ENCODE measurements around the gene PLCD3.
A peak's percentile ranks its signal among the peaks of the same experiment; 100 is the strongest.

PLCD3 gene

DNA sequence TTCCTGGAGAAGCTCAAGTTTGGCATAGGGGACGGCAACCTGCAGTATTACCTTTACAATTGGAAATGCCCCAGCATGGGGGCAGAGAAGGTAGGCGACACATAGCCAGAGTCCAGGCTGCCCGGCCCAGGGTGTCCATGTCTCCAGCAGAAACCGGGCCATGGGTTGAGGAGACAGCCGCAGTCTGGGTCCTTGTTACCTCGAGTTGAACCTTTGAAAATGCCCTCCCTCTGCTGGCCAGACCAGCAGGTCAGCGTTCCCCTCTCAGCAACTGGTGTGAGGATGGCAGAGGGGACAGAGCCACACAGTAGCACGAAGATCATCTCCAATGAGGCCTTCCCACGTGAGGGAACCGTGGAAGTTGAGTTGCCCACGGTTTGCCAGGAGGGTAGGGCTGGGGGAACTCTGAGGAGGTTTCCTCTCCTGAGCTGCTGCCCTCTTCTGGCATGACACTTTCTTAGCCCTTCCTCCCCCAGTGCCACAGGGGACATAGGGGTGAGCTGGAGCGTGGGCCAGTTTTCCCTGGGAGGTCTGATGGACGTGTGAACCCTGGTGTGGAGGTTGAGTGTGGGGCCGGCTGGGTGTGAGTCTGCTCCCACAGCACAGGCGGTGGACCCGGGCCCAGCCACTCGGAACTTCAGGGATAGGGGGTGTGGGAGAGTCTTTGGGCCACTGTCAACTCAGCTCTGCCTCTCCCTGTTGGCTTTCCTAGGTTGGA lies 27.2 kb downstream of the PLCD3 start:
- TF ChIP-seq, protein P1, sequence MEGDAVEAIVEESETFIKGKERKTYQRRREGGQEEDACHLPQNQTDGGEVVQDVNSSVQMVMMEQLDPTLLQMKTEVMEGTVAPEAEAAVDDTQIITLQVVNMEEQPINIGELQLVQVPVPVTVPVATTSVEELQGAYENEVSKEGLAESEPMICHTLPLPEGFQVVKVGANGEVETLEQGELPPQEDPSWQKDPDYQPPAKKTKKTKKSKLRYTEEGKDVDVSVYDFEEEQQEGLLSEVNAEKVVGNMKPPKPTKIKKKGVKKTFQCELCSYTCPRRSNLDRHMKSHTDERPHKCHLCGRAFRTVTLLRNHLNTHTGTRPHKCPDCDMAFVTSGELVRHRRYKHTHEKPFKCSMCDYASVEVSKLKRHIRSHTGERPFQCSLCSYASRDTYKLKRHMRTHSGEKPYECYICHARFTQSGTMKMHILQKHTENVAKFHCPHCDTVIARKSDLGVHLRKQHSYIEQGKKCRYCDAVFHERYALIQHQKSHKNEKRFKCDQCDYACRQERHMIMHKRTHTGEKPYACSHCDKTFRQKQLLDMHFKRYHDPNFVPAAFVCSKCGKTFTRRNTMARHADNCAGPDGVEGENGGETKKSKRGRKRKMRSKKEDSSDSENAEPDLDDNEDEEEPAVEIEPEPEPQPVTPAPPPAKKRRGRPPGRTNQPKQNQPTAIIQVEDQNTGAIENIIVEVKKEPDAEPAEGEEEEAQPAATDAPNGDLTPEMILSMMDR (IDR thresholded peaks at IDR 0.05; ENCODE audit: low read depth, low read length) = peak; percentile 5
- TF ChIP-seq MYC (IDR thresholded peaks at IDR 0.05; ENCODE audit: low read depth, low read length) = no peak
- no peak for TF ChIP-seq POLR2A (IDR thresholded peaks at IDR 0.05; ENCODE audit: extremely low read depth, insufficient read length)
- TF ChIP-seq, protein P2, sequence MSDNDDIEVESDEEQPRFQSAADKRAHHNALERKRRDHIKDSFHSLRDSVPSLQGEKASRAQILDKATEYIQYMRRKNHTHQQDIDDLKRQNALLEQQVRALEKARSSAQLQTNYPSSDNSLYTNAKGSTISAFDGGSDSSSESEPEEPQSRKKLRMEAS (IDR thresholded peaks at IDR 0.05; ENCODE audit: low read depth, low read length) = no peak
- H3K4me3 ChIP-seq (ENCODE audit: low read depth, low read length) = no peak overlapping the region
- DNase-seq (ENCODE audit: low read depth) = no peak

DNA sequence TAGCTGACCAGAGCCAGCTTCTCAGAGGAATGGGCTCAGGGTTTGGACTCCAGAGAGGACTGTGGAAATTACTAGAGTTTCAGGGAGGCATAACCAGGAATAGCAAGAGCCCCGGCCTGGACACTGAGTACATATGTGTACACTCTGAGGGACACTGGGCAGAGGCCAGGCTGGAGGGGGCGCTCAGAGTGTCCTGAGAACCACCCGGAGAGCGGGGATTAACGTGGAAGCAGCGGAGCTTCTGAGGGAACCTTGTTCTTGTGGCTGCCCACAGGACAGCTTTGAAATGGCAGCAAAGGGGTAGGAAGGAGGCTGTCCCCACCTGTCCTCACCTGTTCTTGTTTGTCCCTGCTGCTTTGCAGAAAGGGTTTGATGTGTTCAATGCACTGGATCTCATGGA lies 27.8 kb downstream of the PLCD3 start:
- TF ChIP-seq, protein P1 (IDR thresholded peaks at IDR 0.05; ENCODE audit: low read depth, low read length) = no peak
- TF ChIP-seq, protein P2 (IDR thresholded peaks at IDR 0.05; ENCODE audit: low read depth, low read length) = no peak
- TF ChIP-seq POLR2A (IDR thresholded peaks at IDR 0.05; ENCODE audit: extremely low read depth, insufficient read length) (no peak), MYC (IDR thresholded peaks at IDR 0.05; ENCODE audit: low read depth, low read length) (no peak)
- H3K4me3 ChIP-seq (ENCODE audit: low read depth, low read length) = no peak overlapping the region
- DNase-seq (ENCODE audit: low read depth) = no peak

DNA sequence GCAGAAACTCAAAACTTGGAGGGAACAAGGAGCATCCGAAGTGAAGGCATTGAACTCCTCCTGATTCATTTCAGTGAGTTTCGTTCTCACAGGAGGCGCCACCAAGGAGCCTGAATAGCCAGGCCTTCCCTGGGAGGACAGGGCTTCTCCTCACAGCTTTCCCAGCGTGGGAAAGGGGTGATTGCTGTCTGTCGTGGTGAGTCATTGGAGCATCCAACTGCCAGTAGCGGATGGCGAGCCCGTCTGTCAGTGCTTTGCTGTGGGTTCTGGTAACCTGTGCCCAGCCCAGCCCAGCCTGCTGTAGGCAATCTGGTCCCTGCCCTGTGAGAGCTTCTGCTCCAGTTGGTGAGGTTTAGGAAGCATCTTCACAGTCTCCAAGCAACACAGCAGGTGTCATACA lies 28.3 kb downstream of the PLCD3 start:
- no peak for DNase-seq (ENCODE audit: low read depth)
- TF ChIP-seq, protein P2 (IDR thresholded peaks at IDR 0.05; ENCODE audit: low read depth, low read length) = no peak
- no peak for TF ChIP-seq MYC (IDR thresholded peaks at IDR 0.05; ENCODE audit: low read depth, low read length)
- no peak for TF ChIP-seq POLR2A (IDR thresholded peaks at IDR 0.05; ENCODE audit: extremely low read depth, insufficient read length)
- TF ChIP-seq, protein P1 (IDR thresholded peaks at IDR 0.05; ENCODE audit: low read depth, low read length) = no peak
- no peak overlapping the region for H3K4me3 ChIP-seq (ENCODE audit: low read depth, low read length)

DNA sequence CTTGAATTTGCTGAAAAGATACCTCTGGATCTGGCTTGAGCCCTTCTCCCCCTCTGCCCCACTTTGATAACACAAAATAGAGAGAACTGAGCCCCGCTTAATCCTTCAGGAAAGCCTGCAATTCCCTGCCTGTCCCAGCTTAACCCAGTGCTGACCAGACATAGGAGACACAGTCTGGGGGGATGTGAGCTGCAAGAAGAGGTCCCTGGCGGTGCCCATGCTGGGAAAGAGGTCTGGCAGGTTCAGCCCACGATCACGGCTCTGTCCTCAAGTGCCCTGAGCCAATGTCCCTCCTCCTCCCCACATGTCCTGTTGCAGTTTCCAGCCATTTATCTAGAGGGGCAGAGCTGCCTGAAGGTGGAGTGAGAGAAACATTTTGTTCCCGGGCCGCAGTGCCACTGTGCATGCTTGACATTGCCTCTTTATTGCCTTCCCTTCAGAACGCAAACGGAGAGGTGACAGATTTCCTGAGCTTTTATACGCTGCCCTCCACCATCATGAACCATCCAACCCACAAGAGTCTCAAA lies 29.0 kb downstream of the PLCD3 start:
- no peak for DNase-seq (ENCODE audit: low read depth)
- H3K4me3 ChIP-seq (ENCODE audit: low read depth, low read length) = no peak overlapping the region
- TF ChIP-seq, protein P1 (IDR thresholded peaks at IDR 0.05; ENCODE audit: low read depth, low read length) = no peak
- TF ChIP-seq POLR2A (IDR thresholded peaks at IDR 0.05; ENCODE audit: extremely low read depth, insufficient read length) = no peak
- no peak for TF ChIP-seq MYC (IDR thresholded peaks at IDR 0.05; ENCODE audit: low read depth, low read length)
- TF ChIP-seq, protein P2 (IDR thresholded peaks at IDR 0.05; ENCODE audit: low read depth, low read length) = no peak

DNA sequence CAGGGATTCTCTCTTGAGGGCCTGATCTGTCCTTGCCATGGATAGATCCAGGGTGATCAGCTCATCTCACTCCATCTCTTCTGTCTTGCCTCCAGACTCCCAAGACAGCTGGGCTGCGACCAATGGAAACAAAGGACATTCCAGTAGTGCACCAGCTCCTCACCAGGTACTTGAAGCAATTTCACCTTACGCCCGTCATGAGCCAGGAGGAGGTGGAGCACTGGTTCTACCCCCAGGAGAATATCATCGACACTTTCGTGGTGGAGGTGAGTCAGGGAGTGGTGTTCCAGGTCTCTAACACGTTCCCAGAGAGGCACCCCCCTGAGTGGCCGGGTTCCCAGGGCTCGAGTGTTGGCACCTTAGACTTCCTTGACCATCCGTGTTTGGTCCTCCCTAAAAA lies 29.5 kb downstream of the PLCD3 start:
- DNase-seq (ENCODE audit: low read depth) = no peak
- H3K4me3 ChIP-seq (ENCODE audit: low read depth, low read length) = no peak overlapping the region
- TF ChIP-seq, protein P1 (IDR thresholded peaks at IDR 0.05; ENCODE audit: low read depth, low read length) = no peak
- no peak for TF ChIP-seq MYC (IDR thresholded peaks at IDR 0.05; ENCODE audit: low read depth, low read length)
